HEK293 (cell line): ENCODE measurements around the gene PTPN3.
A peak's percentile ranks its signal among the peaks of the same experiment; 100 is the strongest.

Experiments used
- CTCF ChIA-PET: fragments of 350-600 bp; formaldehyde crosslinking; extraction: SDS; loops from one replicate; lab custom pipeline; 2021; ENCODE audit warnings: antibody characterized with exemption; lab: Yijun Ruan, JAX
- POLR2A ChIA-PET: fragments of 300-600 bp; formaldehyde crosslinking; extraction: SDS; loops from one replicate; lab custom pipeline; 2020; ENCODE audit warnings: antibody characterized with exemption, inconsistent platforms; lab: Yijun Ruan, JAX
- H3K27ac ChIP-seq: fragments of 200-500 bp; sonication (Bioruptor generic); 2 replicates; pipeline ENCODE4 v1.5.1; 2014; ENCODE audit warnings: low read depth, low read length, control low read depth, inconsistent platforms; ENCODE audit errors: extremely low read depth
- H3K36me3 ChIP-seq, 2 experiments: fragments of 200-500 bp in 1 of 2; sonication (Bioruptor generic) in 1 of 2; 1 replicate in 1 of 2; 2 replicates in 1 of 2; pipeline ENCODE4 v1.5.1; 2014 to 2017; ENCODE audit warnings: inconsistent platforms in 2 of 2, low read length in 2 of 2; ENCODE audit not compliant: control insufficient read depth in 2 of 2, insufficient read depth in 1 of 2
- H3K4me1 ChIP-seq: fragments of 200-500 bp; sonication (Bioruptor generic); 2 replicates; pipeline ENCODE4 v1.5.1; 2014; ENCODE audit warnings: mild to moderate bottlenecking, low read length, inconsistent platforms; ENCODE audit not compliant: control insufficient read depth, insufficient read depth
- H3K4me3 ChIP-seq: 2 replicates; pipeline ENCODE4 v1.5.1; 2011; ENCODE audit warnings: low read depth, mild to moderate bottlenecking, control low read depth, low read length, moderate library complexity
- H3K9me3 ChIP-seq: fragments of 200-500 bp; sonication (Bioruptor generic); 2 replicates; pipeline ENCODE4 v1.5.1; 2014; ENCODE audit warnings: low read depth, low read length, inconsistent platforms; ENCODE audit not compliant: control insufficient read depth, insufficient read depth
- ATF2 ChIP-seq: fragments of 450-650 bp; formaldehyde crosslinking; IDR thresholded peaks from 2 replicates; pipeline ENCODE4 v1.5.1; 2016; ENCODE audit warnings: missing biosample characterization, missing genetic modification characterization, low read depth
- BCL11A ChIP-seq: fragments of 450-650 bp; formaldehyde crosslinking; IDR thresholded peaks from 2 replicates; pipeline ENCODE4 v1.5.1; 2016; ENCODE audit warnings: low read depth, missing biosample characterization, missing genetic modification characterization
- EGR2 ChIP-seq: fragments of 450-650 bp; formaldehyde crosslinking; IDR thresholded peaks from 2 replicates; pipeline ENCODE4 v1.5.1; 2016; ENCODE audit warnings: low read depth, missing biosample characterization, missing genetic modification characterization
- HOXC10 ChIP-seq: sonication (generic); formaldehyde crosslinking; IDR thresholded peaks from 2 replicates; pipeline ENCODE4 v1.8.1; 2023; ENCODE audit warnings: mild to moderate bottlenecking, missing genetic modification reagents
- PATZ1 ChIP-seq: fragments of 450-650 bp; formaldehyde crosslinking; IDR thresholded peaks from 2 replicates; pipeline ENCODE4 v1.5.1; 2016; ENCODE audit warnings: missing biosample characterization, missing genetic modification characterization
- SCRT2 ChIP-seq: fragments of 450-650 bp; formaldehyde crosslinking; IDR thresholded peaks from 2 replicates; pipeline ENCODE4 v1.5.1; 2016; ENCODE audit warnings: missing biosample characterization, missing genetic modification characterization
- ZBTB17 ChIP-seq: fragments of 450-650 bp; formaldehyde crosslinking; IDR thresholded peaks from 2 replicates; pipeline ENCODE4 v1.5.1; 2016; ENCODE audit warnings: missing biosample characterization, missing genetic modification characterization
- ZEB2 ChIP-seq: fragments of 450-650 bp; formaldehyde crosslinking; IDR thresholded peaks from 2 replicates; pipeline ENCODE4 v1.5.1; 2016; ENCODE audit warnings: missing biosample characterization, missing genetic modification characterization
- ZFHX2 ChIP-seq: fragments of 450-650 bp; formaldehyde crosslinking; conservative IDR thresholded peaks from 2 replicates; pipeline ENCODE4 v1.5.1; 2016; ENCODE audit warnings: missing biosample characterization, missing genetic modification characterization
- ZFP69B ChIP-seq: fragments of 450-650 bp; formaldehyde crosslinking; IDR thresholded peaks from 2 replicates; pipeline ENCODE4 v1.5.1; 2016; ENCODE audit warnings: missing biosample characterization, missing genetic modification characterization
- ZNF169 ChIP-seq: fragments of 450-650 bp; formaldehyde crosslinking; IDR thresholded peaks from 2 replicates; pipeline ENCODE4 v1.5.1; 2016; ENCODE audit warnings: missing biosample characterization, missing genetic modification characterization
- ZNF19 ChIP-seq: fragments of 450-650 bp; formaldehyde crosslinking; IDR thresholded peaks from 2 replicates; pipeline ENCODE4; 2016; ENCODE audit warnings: missing biosample characterization, missing genetic modification characterization, low read depth
- ZNF248 ChIP-seq: fragments of 450-650 bp; formaldehyde crosslinking; IDR thresholded peaks from 2 replicates; pipeline ENCODE4 v1.5.1; 2017; ENCODE audit warnings: missing biosample characterization, missing genetic modification characterization
- ZNF48 ChIP-seq: fragments of 450-650 bp; formaldehyde crosslinking; IDR thresholded peaks from 2 replicates; pipeline ENCODE4 v1.5.1; 2016; ENCODE audit warnings: missing biosample characterization, missing genetic modification characterization
- ZNF514 ChIP-seq: fragments of 450-650 bp; formaldehyde crosslinking; IDR thresholded peaks from 2 replicates; pipeline ENCODE4 v1.5.1; 2016; ENCODE audit warnings: missing biosample characterization, missing genetic modification characterization
- ZNF530 ChIP-seq: fragments of 450-650 bp; formaldehyde crosslinking; IDR thresholded peaks from 2 replicates; pipeline ENCODE4 v1.5.1; 2016; ENCODE audit warnings: low read depth, missing biosample characterization, missing genetic modification characterization
- ZNF561 ChIP-seq: fragments of 450-650 bp; IDR thresholded peaks from 2 replicates; pipeline ENCODE4 v1.5.1; 2018; ENCODE audit warnings: missing biosample characterization, missing genetic modification characterization, borderline replicate concordance
- ZNF629 ChIP-seq: fragments of 450-650 bp; formaldehyde crosslinking; IDR thresholded peaks from 2 replicates; pipeline ENCODE4 v1.5.1; 2017; ENCODE audit warnings: missing biosample characterization, missing genetic modification characterization
- ZNF677 ChIP-seq: fragments of 450-650 bp; IDR thresholded peaks from 2 replicates; pipeline ENCODE4 v1.5.0; 2018; ENCODE audit warnings: missing biosample characterization, mild to moderate bottlenecking, missing genetic modification characterization, moderate library complexity
- ZNF76 ChIP-seq: fragments of 450-650 bp; formaldehyde crosslinking; IDR thresholded peaks from 2 replicates; pipeline ENCODE4; 2016; ENCODE audit warnings: low read depth, missing biosample characterization, missing genetic modification characterization, borderline replicate concordance
- ZNF843 ChIP-seq: fragments of 450-650 bp; formaldehyde crosslinking; IDR thresholded peaks from 2 replicates; pipeline ENCODE4 v1.5.1; 2016; ENCODE audit warnings: missing biosample characterization, missing genetic modification characterization
- ZSCAN30 ChIP-seq: fragments of 450-650 bp; IDR thresholded peaks from 2 replicates; pipeline ENCODE4 v1.5.1; 2018; ENCODE audit warnings: missing biosample characterization, mild to moderate bottlenecking, missing genetic modification characterization, moderate library complexity

The PTPN3 gene

GRCh38 chr9:109440797-109441287 lies 57.3 kb downstream of the PTPN3 start (continued):
- TF ChIP-seq ZNF19 (tag by site-specific recombination) (no peak), ZNF48 (tag by site-specific recombination) (no peak), ZBTB17 (tag by site-specific recombination) (0 out of 2 replicates have a peak, but pooled peaks have one; percentile 26), ZEB2 (0 out of 2 replicates have a peak, but pooled peaks have one; percentile 19), ATF2 (tag by site-specific recombination) (peak; percentile 97), BCL11A (tag by site-specific recombination) (no peak), EGR2 (tag by site-specific recombination) (no peak), SCRT2 (tag by site-specific recombination) (peak; percentile 98), ZNF76 (tag by site-specific recombination) (no peak)

GRCh38 chr9:109440117-109440515 lies 58.0 kb downstream of the PTPN3 start:
- no peak overlapping the region for H3K4me3 ChIP-seq
- H3K36me3 ChIP-seq, result peaks cover 0 to 32% of the 10 kb centered on the region in 2 experiments; a peak in 2 of 3 replicates
- no peaks in the 10 kb centered on the region for H3K4me1 ChIP-seq
- no peaks in the 10 kb centered on the region for H3K9me3 ChIP-seq
- H3K27ac ChIP-seq, result no peak overlapping the region
- ChIA-PET POLR2A (interaction anchor here (0.8 to 1.0 kb wide), 2 partner anchors 27 to 57 kb away, joined by 3 to 4 read pairs; no protein-coding TSS in a partner anchor), CTCF (interaction anchor here (0.6 to 8.1 kb wide), 31 partner anchors 8 to 447 kb away, joined by 3 to 140 read pairs (median 5); no protein-coding TSS in a partner anchor)
- no peak for TF ChIP-seq ZNF561
- no peak for TF ChIP-seq ZNF629 (tag by site-specific recombination)
- no peak for TF ChIP-seq ZFHX2
- no peak for TF ChIP-seq ZSCAN30 (tag by site-specific recombination)
- TF ChIP-seq ZNF169 (tag by site-specific recombination), result no peak
- TF ChIP-seq ZFP69B, result no peak
- no peak for TF ChIP-seq HOXC10 (CRISPR knock-in tag)
- TF ChIP-seq ZNF677 (tag by site-specific recombination), result no peak
- no peak for TF ChIP-seq ZNF843 (tag by site-specific recombination)
- TF ChIP-seq ZNF248 (tag by site-specific recombination), result no peak
- TF ChIP-seq ZNF514 (tag by site-specific recombination), result no peak
- no peak for TF ChIP-seq ZNF530 (tag by site-specific recombination)
- TF ChIP-seq PATZ1 (tag by site-specific recombination), result no peak
